ENCODE measurements around the gene ACTRT2.

The ACTRT2 gene

GRCh38 chr1:3033040-3033789 is 11.9 kb downstream of the ACTRT2 start:
- no peak for DNase-seq

GRCh38 chr1:3033790-3034090 is 12.5 kb downstream of the ACTRT2 start:
- DNase-seq: no peak

- DNase-seq: no peak
Measured at GRCh38 chr1:3034162-3034561, 12.9 kb downstream of the ACTRT2 start.

GRCh38 chr1:3034728-3035562 is 13.7 kb downstream of the ACTRT2 start:
- no peak for DNase-seq

- DNase-seq: no peak
Measured at GRCh38 chr1:3035563-3036446, 14.5 kb downstream of the ACTRT2 start.

GRCh38 chr1:3036447-3037280 is 15.4 kb downstream of the ACTRT2 start:
- no peak for DNase-seq

- DNase-seq: no peak
Measured at GRCh38 chr1:3037281-3038040, 16.2 kb downstream of the ACTRT2 start.

GRCh38 chr1:3038113-3038551 is 16.9 kb downstream of the ACTRT2 start:
- no peak for DNase-seq

- no peak for DNase-seq
Measured at GRCh38 chr1:3038571-3039181, 17.4 kb downstream of the ACTRT2 start.

- DNase-seq: no peak
Measured at GRCh38 chr1:3040004-3040403, 18.7 kb downstream of the ACTRT2 start.

GRCh38 chr1:3042481-3042880 is 21.2 kb downstream of the ACTRT2 start:
- no peak for DNase-seq

- no peak for DNase-seq
Measured at GRCh38 chr1:3049164-3049563, 27.9 kb downstream of the ACTRT2 start.

GRCh38 chr1:3049905-3050304 is 28.6 kb downstream of the ACTRT2 start:
- no peak for DNase-seq

- DNase-seq: no peak
Measured at GRCh38 chr1:3050603-3051002, 29.3 kb downstream of the ACTRT2 start.

- no peak for DNase-seq
Measured at GRCh38 chr1:3051270-3052268, 30.3 kb downstream of the ACTRT2 start.

- DNase-seq: no peak
Measured at GRCh38 chr1:3052501-3052900, 31.2 kb downstream of the ACTRT2 start.

GRCh38 chr1:3053366-3053980 is 32.2 kb downstream of the ACTRT2 start:
- no peak for DNase-seq

- DNase-seq: no peak
Measured at GRCh38 chr1:3053986-3054385, 32.7 kb downstream of the ACTRT2 start.

GRCh38 chr1:3054474-3054873 is 33.2 kb downstream of the ACTRT2 start:
- DNase-seq: no peak

Measured in hippocampal formation (tissue), 2 donors.